Stimulated activated naive CD4-positive, alpha-beta T cell (primary cell): ENCODE data around the gene C19orf38.

ENCODE experiments used
- DNase-seq, 6 experiments: peaks; one replicate each; lab custom pipeline; 2025; lab: John Stamatoyannopoulos, UW

The C19orf38 gene

GRCh38 chr19:10911579-10912363 is 63.6 kb downstream of the C19orf38 start:
- no peak for DNase-seq

GRCh38 chr19:10912619-10913018 is 64.4 kb downstream of the C19orf38 start:
- no peak for DNase-seq

DNA sequence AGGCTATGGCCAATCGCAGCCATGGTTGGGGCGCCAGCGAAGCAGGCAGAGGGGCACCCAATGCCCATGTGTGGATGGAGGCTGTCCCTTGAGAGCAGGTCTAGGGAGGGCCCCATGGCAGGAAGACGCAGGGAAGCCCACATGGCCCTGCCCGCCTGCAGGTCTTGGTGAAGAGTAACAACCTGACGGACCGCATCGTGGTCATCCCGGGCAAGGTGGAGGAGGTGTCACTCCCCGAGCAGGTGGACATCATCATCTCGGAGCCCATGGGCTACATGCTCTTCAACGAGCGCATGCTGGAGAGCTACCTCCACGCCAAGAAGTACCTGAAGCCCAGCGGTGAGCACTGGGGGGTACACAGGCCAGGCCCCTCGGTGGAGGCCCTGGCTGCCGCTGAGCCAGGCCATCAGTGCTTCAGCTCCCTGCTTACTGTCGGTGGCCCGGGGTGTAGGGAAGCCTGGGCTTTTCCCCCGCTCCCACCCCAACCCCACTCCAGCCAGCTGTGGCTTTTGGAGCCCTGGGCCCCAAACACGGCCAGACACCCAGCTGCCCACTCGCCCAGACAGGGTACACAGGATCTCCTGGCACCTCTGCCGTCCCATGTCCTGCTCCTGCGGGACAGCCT is 65.6 kb downstream of the C19orf38 start:
- no peak for DNase-seq

GRCh38 chr19:10915130-10916091 is 67.2 kb downstream of the C19orf38 start:
- no peak for DNase-seq

GRCh38 chr19:10916602-10917001 is 68.4 kb downstream of the C19orf38 start:
- DNase-seq: no peak

DNA sequence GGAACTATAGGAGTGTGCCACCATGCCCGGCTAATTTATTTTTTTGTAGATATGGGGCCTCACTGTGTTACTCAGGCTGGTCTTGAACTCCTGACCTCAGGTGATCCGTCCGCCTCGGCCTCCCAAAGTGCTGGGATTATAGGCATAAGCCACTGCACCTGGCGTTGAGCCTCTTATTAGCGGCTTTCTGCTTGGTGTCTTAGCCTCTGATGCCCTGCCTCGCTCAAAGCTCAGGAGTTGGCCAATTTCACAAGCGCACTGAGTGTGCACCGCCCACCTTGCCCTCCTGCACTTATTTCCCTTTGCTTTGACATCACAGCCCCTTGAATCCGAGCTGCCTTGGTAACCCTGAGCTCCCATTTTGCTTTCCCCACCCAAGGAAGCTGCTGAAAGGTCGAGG is 70.1 kb downstream of the C19orf38 start:
- DNase-seq: no peak
